ENCODE measurements around the gene NIPBL. TPM values are rescaled to one million over a fixed set of nuclear protein-coding genes. Genes with fewer than 3 reads are reported as not detected.

NIPBL gene
- total and polyA plus RNA-seq, 2 of the 13 experiments (the other 11 are each of a cell fraction or from before 2014, with no cell fraction given) = 12.3 to 32.3 TPM

- peak; percentile 71 for TF ChIP-seq ZMYM4 (CRISPR knock-in tag; IDR thresholded peaks at IDR 0.05)
- TF ChIP-seq, protein P1, sequence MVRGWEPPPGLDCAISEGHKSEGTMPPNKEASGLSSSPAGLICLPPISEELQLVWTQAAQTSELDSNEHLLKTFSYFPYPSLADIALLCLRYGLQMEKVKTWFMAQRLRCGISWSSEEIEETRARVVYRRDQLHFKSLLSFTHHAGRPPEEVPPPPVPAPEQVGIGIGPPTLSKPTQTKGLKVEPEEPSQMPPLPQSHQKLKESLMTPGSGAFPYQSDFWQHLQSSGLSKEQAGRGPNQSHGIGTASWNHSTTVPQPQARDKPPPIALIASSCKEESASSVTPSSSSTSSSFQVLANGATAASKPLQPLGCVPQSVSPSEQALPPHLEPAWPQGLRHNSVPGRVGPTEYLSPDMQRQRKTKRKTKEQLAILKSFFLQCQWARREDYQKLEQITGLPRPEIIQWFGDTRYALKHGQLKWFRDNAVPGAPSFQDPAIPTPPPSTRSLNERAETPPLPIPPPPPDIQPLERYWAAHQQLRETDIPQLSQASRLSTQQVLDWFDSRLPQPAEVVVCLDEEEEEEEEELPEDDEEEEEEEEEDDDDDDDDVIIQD (CRISPR knock-in tag; IDR thresholded peaks at IDR 0.05; ENCODE audit: low read depth) = peak; percentile 97
- no peak for TF ChIP-seq MAF1 (CRISPR knock-in tag; IDR thresholded peaks at IDR 0.05; ENCODE audit: borderline replicate concordance)
- 0 out of 2 replicates have a peak, but pooled peaks have one; percentile 39 for TF ChIP-seq HNF4G (IDR thresholded peaks at IDR 0.05; ENCODE audit: borderline replicate concordance, low read depth, low read length)
- no peak for TF ChIP-seq HNF4G (CRISPR knock-in tag; IDR thresholded peaks at IDR 0.05; ENCODE audit: borderline replicate concordance, low read depth)
- TF ChIP-seq ZNF564 (CRISPR knock-in tag; IDR thresholded peaks at IDR 0.05) = no peak
- TF ChIP-seq, protein P2, sequence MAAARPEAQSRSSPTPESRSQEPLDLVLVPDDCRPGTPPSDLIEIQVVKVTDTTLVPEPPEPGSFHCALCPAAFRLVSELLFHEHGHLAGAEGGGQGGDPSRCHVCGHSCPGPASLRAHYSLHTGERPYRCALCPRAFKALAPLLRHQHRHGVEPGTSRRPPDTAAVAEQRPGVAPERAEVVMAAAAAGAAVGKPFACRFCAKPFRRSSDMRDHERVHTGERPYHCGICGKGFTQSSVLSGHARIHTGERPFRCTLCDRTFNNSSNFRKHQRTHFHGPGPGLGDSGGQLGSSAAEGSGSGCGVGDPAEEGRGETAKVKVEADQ (CRISPR knock-in tag; IDR thresholded peaks at IDR 0.05; ENCODE audit: borderline replicate concordance) = no peak
- TF ChIP-seq ZNF451 (CRISPR knock-in tag; IDR thresholded peaks at IDR 0.05) = no peak
- no peak for TF ChIP-seq ZNF547 (CRISPR knock-in tag; IDR thresholded peaks at IDR 0.05)
- peak; percentile 77 for TF ChIP-seq PRDM15 (CRISPR knock-in tag; IDR thresholded peaks at IDR 0.05)
- TF ChIP-seq HNF4A (CRISPR knock-in tag; IDR thresholded peaks at IDR 0.05) = peak; percentile 76
- no peak for TF ChIP-seq AGO2 (optimal IDR thresholded peaks at IDR 0.05; ENCODE audit: low read depth, low read length)
- TF ChIP-seq ZBTB21 (CRISPR knock-in tag; IDR thresholded peaks at IDR 0.05) = peak; percentile 62; the same call in 1 of the 2 replicates
Measured at GRCh38 chr5:37064442-37064841, 187.9 kb downstream of the NIPBL start (continued).

All from HepG2 (cell line).